ENCODE results near the gene STK11IP.

STK11IP gene

GRCh38 chr2:219633276-219634065 lies 35.8 kb downstream of the STK11IP start:
- H3K27me3 ChIP-seq (replicated peaks; ENCODE audit: insufficient read depth, low read length) = peaks cover 99% of the 10 kb centered on the region
- no peak overlapping the region for H3K9ac ChIP-seq (ENCODE audit: low read length)
- H3F3A ChIP-seq (ENCODE audit: insufficient read depth, low read length) = no peaks in the 10 kb centered on the region
- H3K79me2 ChIP-seq (ENCODE audit: low read length) = no peaks in the 10 kb centered on the region
- no peak overlapping the region for H3K4me3 ChIP-seq (ENCODE audit: low read length)
- no peak overlapping the region for H2AFZ ChIP-seq (ENCODE audit: low read length)
- H4K20me1 ChIP-seq (ENCODE audit: insufficient read depth, low read length) = no peaks in the 10 kb centered on the region
- H3K4me1 ChIP-seq (ENCODE audit: low read length) = no peaks in the 10 kb centered on the region
- TF ChIP-seq CTCF (IDR thresholded peaks at IDR 0.05; ENCODE audit: low read length) (no peak), EZH2 (optimal IDR thresholded peaks at IDR 0.05; ENCODE audit: low read depth, low read length) (no peak), EZH2phosphoT487 (IDR thresholded peaks at IDR 0.05; ENCODE audit: low read length) (no peak)
- no peaks in the 10 kb centered on the region for H3K9me2 ChIP-seq (replicated peaks; ENCODE audit: insufficient read depth, low read length)
- no peak overlapping the region for H3K4me2 ChIP-seq (ENCODE audit: low read depth, low read length)
- H3K27ac ChIP-seq (ENCODE audit: low read length) = no peak overlapping the region
- H3K9me3 ChIP-seq (replicated peaks; ENCODE audit: insufficient read depth, low read length) = no peaks in the 10 kb centered on the region
- no peak for DNase-seq
- no peaks in the 10 kb centered on the region for H3K36me3 ChIP-seq (replicated peaks; ENCODE audit: insufficient read depth, low read length)

- no peak overlapping the region for H3K9ac ChIP-seq (ENCODE audit: low read length)
- H2AFZ ChIP-seq (ENCODE audit: low read length) = no peak overlapping the region
- H4K20me1 ChIP-seq (ENCODE audit: insufficient read depth, low read length) = no peaks in the 10 kb centered on the region
- DNase-seq = no peak
- H3K4me2 ChIP-seq (ENCODE audit: low read depth, low read length) = no peak overlapping the region
- no peaks in the 10 kb centered on the region for H3K9me2 ChIP-seq (replicated peaks; ENCODE audit: insufficient read depth, low read length)
- H3K27me3 ChIP-seq (replicated peaks; ENCODE audit: insufficient read depth, low read length) = peaks cover 100% of the 10 kb centered on the region
- H3K79me2 ChIP-seq (ENCODE audit: low read length) = no peaks in the 10 kb centered on the region
- no peaks in the 10 kb centered on the region for H3K9me3 ChIP-seq (replicated peaks; ENCODE audit: insufficient read depth, low read length)
- H3K27ac ChIP-seq (ENCODE audit: low read length) = no peak overlapping the region
- no peaks in the 10 kb centered on the region for H3K4me1 ChIP-seq (ENCODE audit: low read length)
- no peaks in the 10 kb centered on the region for H3F3A ChIP-seq (ENCODE audit: insufficient read depth, low read length)
- H3K4me3 ChIP-seq (ENCODE audit: low read length) = no peak overlapping the region
- no peak for TF ChIP-seq EZH2 (optimal IDR thresholded peaks at IDR 0.05; ENCODE audit: low read depth, low read length)
- TF ChIP-seq CTCF (IDR thresholded peaks at IDR 0.05; ENCODE audit: low read length) = no peak
- TF ChIP-seq EZH2phosphoT487 (IDR thresholded peaks at IDR 0.05; ENCODE audit: low read length) = no peak
- H3K36me3 ChIP-seq (replicated peaks; ENCODE audit: insufficient read depth, low read length) = no peaks in the 10 kb centered on the region
These were observed 36.7 kb downstream of the STK11IP start for GRCh38 chr2:219634171-219634940.

GRCh38 chr2:219634951-219635751 lies 37.5 kb downstream of the STK11IP start:
- no peak for TF ChIP-seq CTCF (IDR thresholded peaks at IDR 0.05; ENCODE audit: low read length)
- H3K79me2 ChIP-seq (ENCODE audit: low read length) = no peaks in the 10 kb centered on the region
- H3K27ac ChIP-seq (ENCODE audit: low read length) = no peak overlapping the region
- no peaks in the 10 kb centered on the region for H3F3A ChIP-seq (ENCODE audit: insufficient read depth, low read length)
- peaks cover 96% of the 10 kb centered on the region for H3K27me3 ChIP-seq (replicated peaks; ENCODE audit: insufficient read depth, low read length)
- no peak overlapping the region for H3K4me2 ChIP-seq (ENCODE audit: low read depth, low read length)
- no peaks in the 10 kb centered on the region for H3K9me3 ChIP-seq (replicated peaks; ENCODE audit: insufficient read depth, low read length)
- H3K9ac ChIP-seq (ENCODE audit: low read length) = no peak overlapping the region
- no peaks in the 10 kb centered on the region for H3K9me2 ChIP-seq (replicated peaks; ENCODE audit: insufficient read depth, low read length)
- DNase-seq = no peak
- no peaks in the 10 kb centered on the region for H3K4me1 ChIP-seq (ENCODE audit: low read length)
- H3K4me3 ChIP-seq (ENCODE audit: low read length) = no peak overlapping the region
- H2AFZ ChIP-seq (ENCODE audit: low read length) = no peak overlapping the region
- H4K20me1 ChIP-seq (ENCODE audit: insufficient read depth, low read length) = no peaks in the 10 kb centered on the region
- no peaks in the 10 kb centered on the region for H3K36me3 ChIP-seq (replicated peaks; ENCODE audit: insufficient read depth, low read length)
